ENCODE data around the gene GNG10.
"Not testable (repeated sequence)": the region's sequence is repeated elsewhere in the genome, so short reads cannot be mapped to it uniquely, and the experiment has no call there.

The GNG10 gene

DNA sequence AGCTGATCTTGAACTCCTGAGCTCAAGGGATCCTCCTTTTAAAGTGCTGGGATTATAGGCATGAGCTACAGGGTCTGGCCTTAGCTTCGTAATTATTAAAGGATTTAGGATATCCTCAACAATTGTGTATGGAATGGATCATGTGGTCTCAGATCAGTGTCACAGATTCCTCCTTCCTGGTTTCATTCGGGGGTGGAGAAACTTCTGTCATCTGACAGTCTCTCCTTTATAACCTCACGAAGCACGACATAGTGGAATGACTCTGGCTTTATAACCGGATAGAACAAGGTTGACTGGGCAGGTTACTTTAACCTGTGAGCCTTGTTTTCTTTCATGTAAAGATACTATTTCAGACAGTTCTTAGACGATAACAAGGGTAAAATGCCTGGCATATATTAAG is 4.4 kb upstream of the GNG10 start:
- no peak for DNase-seq (ENCODE audit: low spot score)

DNA sequence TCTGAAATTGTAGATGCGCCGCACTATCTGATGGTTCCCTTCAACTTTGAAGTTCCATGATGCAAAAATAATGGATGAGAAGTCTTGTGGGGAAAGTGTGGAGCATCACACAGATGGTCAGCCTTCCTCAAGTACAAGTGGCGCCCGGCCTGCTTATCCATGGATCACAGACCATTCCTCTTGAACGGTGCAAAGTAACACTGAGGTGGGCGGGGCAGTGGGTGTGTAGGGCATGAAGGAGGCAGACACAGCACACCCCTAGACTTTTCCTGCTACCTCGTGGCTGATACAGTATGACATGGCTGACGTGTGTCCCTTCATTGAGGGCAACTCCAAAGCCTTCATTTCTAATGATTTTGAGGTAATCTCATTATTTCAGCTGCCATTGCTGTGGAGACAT is 2.5 kb upstream of the GNG10 start:
- no peak for DNase-seq (ENCODE audit: low spot score)

DNA sequence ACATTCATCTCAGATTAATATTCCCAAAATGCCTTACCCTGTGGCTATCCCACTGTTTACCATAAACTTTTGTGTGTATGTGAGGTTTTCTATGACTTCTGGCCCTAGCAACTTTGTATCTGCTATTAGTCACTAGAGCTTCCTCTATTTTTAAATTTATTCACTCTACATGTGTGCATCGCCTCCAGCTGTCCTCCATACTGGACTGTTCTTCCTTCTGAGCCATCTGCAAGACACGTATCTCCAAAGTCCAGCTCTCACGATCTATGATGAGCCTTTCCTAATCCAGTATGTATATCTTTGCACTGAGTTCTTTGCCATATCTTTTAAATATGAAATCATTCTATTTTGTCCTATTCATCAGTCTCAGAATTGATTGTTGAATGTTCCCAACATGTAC is 1.7 kb upstream of the GNG10 start:
- DNase-seq (ENCODE audit: low spot score): peak; percentile 26

DNA sequence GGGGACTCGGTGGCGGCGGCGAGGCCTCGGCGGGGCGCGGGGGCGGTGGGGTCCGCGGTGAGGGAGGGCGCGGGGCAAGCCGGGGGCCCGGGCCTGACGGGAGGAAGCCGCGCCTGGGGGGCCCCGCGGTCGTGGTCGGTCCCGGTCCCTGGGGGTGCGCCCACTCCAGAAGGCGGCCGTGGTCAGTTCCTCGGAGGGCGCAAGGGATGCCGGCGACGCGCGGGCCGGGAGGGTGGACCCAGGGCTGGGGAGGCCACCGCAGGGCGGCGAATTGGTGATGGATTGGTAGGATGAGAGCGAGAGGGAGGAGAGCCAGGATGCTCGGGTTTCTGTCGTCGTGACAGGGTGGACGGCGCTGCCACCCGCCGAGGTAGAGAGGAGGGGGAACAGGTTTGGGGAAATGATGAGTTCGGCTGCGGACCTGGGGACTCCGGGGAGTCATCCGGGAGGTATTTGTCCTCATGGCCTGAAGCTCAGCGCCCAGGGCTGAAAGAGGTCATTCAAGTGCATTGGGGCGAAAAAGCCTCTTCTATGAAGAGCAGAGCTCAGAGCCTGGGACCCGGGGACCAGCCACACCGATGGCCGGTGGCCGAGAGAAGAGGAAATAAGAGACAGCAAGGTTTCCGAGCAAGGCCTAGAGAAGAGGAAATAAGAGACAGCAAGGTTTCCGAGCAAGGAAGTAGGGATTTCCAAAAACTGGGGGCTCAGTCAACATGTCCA is 557 bp downstream of the GNG10 start:
- peak; percentile 84 for DNase-seq (ENCODE audit: low spot score)

DNA sequence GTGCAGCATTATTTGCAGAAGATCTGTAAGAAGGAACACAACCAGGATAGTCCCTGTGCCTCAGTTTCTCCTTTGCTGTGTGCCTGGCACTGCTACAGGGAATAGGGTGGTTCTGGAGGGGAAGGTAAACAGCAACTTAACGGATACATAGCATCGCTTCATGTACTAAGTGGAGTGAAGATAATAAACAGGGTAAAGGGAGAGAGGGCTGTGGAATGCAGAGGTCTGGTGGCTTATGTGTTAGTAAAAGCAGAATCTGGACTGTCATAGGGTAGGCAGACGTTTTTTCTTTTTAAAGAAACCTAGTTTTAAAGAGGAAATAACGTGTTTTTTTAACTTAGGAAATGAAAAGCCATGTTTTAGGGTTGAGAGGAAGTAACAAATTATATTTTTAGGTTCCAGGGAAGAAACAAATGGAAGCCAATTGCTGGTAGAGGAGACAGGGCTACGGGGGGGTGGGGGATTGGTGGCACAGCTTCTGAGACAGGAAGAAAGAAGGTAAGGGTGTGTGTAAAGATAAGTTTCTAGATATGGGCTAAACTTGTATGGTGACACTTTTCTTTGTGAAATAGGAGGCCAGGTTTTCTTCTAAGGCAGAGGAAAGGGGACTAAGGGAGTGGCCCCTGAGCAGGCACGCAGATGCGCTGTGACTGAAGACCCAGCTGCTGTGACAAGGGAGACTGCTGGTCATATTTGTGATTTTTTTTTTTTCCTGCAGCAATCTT is 1.3 kb downstream of the GNG10 start:
- DNase-seq (ENCODE audit: low spot score): peak; percentile 27

DNA sequence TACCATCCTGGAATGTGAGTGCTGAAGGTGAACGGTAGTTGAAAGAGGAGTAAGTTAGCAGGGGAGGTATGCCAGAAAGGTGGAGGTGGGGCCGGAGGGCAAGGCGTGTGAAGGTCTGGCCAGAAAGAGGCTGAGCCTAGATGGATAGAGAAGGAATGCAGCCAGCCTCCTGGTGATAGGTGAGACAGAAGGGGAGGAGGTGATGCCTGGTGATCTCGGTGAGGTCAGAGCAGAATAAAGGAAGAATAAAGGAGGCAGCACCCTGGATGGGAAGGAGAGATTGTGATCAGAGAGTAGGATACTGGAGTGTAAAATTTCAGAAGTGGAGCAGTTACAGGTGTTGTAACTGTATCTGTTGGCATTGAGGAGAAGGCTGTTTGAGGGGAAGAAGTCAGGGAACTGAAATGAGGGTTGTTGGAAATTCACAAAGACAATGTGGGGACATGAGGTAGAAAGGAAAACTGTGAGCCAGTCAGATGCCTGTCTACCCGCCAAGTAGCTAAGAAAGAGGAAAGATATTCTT is 2.0 kb downstream of the GNG10 start:
- no peak for DNase-seq (ENCODE audit: low spot score)

DNA sequence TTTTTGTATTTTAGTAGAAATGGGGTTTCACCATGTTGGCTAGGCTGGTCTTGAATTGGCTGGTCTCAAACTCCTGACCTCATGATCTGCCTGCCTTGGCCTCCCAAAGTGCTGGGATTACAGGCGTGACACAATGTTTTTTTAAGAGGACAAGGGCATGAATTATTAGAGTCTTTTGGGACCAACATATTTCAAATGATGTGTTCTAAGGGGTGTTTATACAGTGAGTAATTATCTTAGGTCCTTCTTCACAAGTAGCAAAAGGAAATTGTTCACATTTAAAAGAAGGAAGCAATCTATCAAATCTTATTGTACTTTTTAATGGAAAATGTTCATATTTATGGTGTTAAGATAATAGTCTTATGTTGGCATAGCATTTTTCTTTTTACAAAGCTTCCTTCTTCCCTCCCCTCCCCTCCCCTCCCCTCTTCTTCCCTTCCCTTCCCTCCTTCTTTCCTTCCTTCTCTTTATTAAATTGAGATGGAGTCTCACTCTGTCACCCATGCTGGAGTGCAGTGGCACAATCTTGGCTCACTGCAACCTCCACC is 6.7 kb downstream of the GNG10 start:
- no peak for DNase-seq (ENCODE audit: low spot score)

DNA sequence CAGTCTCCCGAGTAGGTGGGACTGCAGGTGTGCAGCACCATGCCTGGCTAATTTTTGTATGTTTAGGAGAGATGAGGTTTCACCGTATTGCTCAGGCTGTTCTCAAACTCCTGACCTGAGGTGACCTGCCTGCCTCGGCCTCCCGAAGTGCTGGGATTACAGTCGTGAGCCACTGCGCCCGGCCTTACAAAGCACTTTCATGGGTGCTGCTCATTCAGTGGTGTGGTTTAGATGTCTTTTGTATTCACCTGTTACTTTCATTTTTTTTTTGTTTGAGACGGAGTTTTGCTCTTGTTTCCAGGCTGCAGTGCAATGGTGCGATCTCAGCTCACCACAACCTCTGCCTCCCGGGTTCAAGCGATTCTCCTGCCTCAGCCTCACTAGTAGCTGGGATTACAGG is 7.2 kb downstream of the GNG10 start:
- not testable (repeated sequence) for DNase-seq (ENCODE audit: low spot score)

DNA sequence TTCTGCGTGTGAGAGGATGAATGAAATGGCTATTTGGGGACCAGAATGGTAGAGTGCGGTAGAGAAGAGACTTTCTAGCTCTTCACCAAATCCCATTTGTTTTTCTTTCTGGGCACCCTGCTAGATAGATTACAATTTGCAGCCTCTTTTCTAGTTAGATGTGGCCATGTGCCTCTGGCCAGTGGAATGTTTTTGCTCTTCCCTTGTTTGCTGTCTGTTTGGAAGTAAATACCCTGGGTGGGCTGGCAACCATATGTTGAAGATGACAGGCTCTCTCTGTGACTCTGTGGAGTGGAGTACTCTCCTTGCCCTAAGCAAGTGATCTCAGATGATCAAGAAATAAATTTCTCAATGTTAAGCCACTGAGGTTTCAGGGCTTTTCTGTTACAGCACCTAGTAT is 12.9 kb downstream of the GNG10 start:
- DNase-seq (ENCODE audit: low spot score): no peak

DNA sequence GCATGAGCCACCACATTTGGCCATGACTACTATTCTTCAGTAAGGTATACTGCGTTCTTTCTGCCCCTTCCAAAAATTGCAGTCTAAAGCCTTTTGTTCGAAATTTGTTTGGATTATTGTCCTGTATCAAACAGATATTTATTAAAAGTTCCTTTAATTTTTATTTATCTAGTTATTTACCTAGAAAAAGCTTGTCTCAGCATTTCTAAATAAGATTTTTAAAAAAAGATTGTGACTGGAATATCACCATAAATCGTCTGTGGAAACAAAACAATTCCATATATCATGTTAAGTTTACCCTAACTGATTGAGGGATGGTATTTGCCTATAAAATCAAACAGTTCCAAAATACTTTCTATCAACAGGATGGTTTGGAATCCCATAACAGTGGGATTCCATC is 14.7 kb downstream of the GNG10 start:
- no peak for DNase-seq (ENCODE audit: low spot score)

DNA sequence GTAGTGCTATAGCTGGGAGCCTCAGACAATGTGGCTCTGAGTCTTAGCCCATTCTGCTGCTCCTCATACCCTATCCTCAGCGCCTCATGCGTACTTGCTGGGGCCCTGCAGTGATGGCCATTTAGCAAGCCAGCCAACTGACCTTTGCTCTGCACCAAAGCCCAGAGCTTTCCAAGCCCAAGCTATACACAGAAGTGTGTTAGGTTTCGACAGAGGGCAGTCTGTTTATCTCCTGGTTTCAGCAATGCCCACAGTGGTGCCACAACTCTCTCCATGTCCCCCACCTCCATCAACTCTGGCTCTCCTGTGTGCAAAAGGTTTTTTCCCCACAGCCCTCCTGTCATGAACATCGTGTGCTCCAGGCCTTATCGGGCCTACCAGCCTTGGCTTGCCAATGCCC is 16.9 kb downstream of the GNG10 start:
- DNase-seq (ENCODE audit: low spot score): no peak

DNA sequence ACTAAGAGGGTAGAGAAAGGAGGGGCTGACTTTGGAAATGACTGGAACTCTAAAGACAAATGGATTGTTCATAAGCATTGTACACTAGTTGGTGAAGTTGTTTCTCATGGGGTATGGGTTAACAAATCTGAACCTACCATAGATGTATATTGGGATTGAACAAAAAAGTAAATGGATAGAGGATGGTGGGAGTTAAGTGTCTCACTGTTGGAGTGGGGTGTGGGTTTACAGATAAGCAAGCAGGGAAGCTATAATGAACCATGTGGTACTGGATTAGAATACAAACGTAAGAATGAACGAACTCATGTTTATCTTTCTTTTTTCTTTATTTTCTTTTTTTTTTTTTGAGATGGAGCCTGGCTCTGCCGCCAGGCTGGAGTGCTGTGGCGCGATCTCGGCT is 17.8 kb downstream of the GNG10 start:
- DNase-seq (ENCODE audit: low spot score): no peak

DNA sequence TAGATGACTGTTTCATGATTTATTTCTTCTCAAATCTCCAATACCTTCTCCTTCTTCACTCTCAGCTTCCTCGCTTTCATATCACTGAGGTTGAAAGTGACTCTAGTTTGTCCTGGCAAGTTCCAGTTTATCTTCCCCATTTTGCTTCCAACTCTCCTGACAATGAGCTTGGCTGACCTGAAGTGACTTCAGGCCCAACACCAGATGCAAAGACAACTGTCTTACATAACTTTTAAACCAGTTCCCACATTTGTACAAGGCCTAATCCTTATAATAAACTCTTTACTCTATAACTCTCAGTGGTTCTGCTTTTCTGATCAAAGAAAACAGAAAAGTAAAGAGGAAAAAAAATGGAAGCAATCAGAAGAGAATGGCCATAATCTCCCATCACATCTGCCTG is 22.0 kb downstream of the GNG10 start:
- no peak for DNase-seq (ENCODE audit: low spot score)

DNA sequence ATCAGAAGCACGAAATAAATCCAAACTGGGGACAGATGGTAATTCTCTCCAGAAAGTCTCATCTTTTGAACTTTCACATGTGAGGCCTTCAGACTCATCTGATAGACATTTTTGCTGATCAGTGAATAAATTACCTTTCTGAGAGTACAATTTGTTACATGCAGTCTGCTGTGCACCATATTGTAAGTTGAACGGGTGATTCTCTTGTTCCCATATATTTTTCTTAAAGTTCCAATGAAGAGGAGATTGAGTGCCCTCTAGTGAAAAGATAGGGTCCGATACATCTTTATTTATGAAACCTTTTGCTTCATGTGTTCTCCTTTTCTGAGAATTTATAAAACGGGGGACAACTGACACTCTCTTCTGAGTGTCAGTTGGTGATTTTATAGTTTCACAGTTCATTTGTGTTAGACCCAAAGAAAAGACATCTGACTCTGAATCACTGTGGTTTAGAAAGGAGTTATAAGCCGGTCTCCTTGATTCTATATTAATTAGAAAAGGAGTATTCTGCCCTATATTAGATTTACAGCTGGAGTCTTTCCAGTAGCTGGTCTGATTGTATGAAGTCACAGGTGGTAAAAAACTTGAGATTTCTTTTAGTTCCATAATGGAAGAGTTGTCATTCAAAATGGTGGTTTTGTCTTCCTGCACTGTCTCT is 30.4 kb downstream of the GNG10 start:
- DNase-seq (ENCODE audit: low spot score): peak; percentile 54

DNA sequence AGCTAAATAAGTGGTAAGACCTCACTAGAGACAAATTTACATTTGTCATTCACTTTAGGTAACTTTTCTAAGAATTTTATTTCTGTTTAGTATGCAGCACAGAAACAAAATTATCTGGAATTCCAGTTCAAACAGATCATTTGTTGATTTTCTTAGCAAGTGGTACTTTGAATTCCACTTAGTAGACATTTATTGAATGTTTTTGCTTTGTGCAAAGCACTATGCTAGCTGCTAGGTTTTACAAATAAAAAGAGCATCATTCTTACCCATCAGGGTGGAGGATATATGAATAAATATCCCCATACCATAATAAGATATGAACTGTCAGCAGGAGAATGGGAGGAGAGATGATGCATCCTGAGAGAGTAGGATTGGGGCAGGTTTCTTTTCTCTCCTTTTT is 35.4 kb downstream of the GNG10 start:
- DNase-seq (ENCODE audit: low spot score): no peak

DNA sequence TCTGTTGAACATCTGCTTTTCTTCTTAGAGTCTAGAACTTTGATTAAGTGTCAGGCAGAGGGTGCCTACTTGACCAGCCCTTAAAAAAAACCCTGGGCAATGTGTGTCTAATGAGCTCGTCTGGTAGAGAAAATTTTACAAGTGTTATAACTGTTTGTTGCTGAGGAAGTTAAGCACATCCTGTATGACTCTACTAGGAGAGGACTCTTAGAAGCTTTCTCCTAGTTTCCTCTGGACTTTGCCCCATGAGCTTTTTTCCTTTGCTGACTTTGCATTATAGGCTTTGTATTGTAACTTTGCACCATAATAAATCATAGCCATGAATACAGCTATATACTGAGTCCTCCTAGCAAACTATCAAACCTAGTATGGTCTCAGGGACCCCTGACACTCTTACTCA is 39.4 kb downstream of the GNG10 start:
- DNase-seq (ENCODE audit: low spot score): no peak

DNA sequence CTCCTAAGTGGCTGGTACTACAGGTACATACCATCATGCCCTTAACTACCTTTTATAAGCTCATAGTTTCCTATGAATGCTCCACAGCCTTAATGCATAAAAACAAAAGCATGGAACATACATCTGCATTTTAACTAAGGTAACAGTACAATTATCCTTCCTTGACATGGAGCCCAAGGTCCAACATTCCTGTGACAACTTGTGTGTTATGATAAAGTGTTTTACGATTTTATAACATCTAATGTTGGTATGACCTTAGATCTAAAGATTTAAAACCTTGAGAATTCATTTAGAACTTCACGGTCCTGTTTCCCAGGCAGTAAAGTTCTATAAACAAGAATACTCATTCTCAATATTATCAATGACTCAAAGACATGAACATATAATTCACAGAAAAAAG is 43.1 kb downstream of the GNG10 start:
- DNase-seq (ENCODE audit: low spot score): no peak

DNA sequence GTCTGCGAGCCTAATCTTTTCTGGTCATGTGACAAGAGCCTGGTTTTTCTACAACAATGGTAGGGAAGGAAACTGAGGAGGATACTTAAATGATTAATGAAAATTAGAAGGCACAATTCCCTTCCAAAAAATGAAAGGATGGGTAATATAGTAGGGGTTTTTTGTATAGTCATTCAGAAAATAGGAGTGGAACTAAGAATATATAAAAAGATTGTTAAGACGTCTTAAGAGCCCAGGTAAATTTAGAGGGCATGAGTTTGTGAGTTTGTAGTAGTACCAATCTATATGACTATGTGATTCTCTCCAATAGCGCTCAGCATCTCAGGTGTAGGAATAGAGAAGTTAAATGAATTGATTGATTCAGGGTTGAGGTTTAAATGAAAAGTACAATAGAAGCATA is 50.1 kb downstream of the GNG10 start:
- no peak for DNase-seq (ENCODE audit: low spot score)

DNA sequence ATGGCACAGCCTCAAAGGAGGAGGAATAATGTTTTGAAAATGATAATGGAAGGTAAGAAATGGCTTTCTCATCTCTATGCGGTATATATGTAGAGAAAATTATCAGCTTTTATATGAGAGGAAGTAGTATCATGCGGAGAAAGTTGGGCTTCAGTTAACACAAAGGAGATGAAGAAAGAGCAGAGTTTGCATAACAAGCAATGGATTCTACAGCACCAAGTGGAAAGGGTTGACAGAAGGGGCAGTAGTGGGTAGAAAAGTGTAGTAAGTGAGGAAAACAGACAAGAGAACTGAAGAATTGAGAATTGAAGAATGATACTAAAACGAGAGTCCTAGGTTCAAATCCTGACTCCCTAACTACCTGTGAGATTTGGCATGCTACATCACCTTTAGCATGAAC is 51.0 kb downstream of the GNG10 start:
- DNase-seq (ENCODE audit: low spot score): no peak

DNA sequence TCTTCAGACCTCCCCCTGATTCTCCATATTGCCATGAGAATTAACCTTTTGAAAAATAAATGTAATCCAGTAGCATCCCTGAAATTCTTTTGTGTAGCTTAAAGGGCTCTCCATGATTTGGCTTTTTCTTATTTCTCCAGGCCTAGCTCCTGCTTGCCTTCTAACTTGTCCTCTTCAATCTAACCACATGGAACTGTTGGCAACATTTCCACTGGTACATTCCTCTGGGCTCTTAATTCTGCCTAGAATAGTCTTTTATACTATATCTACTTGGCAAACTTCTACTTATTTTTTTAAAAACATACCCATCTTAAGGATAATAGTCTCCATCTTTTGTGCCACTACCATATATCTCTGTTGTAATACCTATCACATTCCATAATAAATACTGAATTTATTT is 54.1 kb downstream of the GNG10 start:
- DNase-seq (ENCODE audit: low spot score): peak; percentile 20

DNA sequence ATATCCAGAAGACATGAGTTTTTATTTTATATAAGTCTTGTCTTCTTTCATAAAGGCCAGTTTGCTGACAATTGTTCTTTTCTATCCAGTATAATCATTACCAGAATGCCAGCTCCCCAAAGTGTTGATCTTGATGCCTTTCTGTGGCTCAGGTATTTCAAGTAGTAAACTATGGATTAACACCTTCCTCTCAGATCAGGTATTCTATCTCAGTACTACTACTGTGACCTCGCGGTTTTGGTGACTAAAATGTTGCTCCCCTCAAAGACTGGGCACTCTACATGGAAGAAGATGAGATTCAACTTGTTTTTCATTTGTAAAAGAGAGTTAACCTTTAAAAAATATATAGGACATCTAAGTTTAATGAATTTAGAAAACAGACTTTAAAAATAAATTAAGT is 58.1 kb downstream of the GNG10 start:
- DNase-seq (ENCODE audit: low spot score): no peak
